ENCODE measurements around the gene JUND. TPM values are rescaled to one million over a fixed set of nuclear protein-coding genes. Genes with fewer than 3 reads are reported as not detected.
A peak's percentile ranks its signal among the peaks of the same experiment; 100 is the strongest.

Gene JUND
- total and polyA plus RNA-seq, 2 experiments from 2014 or later = 40.0 to 181 TPM

- Histone ChIP-seq H3K27me3 (ENCODE audit: insufficient read depth) (no peaks in the 10 kb centered on the region), H2AFZ (no peak overlapping the region), H3K4me1 (ENCODE audit: insufficient read depth) (peaks cover 30% of the 10 kb centered on the region), H3K4me2 (no peak overlapping the region), H3K9me2 (ENCODE audit: insufficient read depth) (no peaks in the 10 kb centered on the region), H4K20me1 (replicated peaks; ENCODE audit: insufficient read depth) (no peaks in the 10 kb centered on the region), H3F3A (replicated peaks; ENCODE audit: low read depth) (peaks cover 42% of the 10 kb centered on the region), H3K27ac (ENCODE audit: low read depth) (0 out of 2 replicates have a peak overlapping the region, but pooled peaks have one; percentile 55), H3K36me3 (ENCODE audit: insufficient read depth) (peaks cover 3% of the 10 kb centered on the region; the same call in 1 of the 2 replicates), H3K79me2 (replicated peaks; ENCODE audit: insufficient read depth) (no peaks in the 10 kb centered on the region), H3K4me3 (no peak overlapping the region)
- ATAC-seq (no peak), DNase-seq (ENCODE audit: low spot score) (no peak)
- TF ChIP-seq CREB1 (CRISPR knock-in tag; IDR thresholded peaks at IDR 0.05; ENCODE audit: low read depth) (no peak), NANOG (IDR thresholded peaks at IDR 0.05; ENCODE audit: borderline replicate concordance) (no peak), ZNF331 (CRISPR knock-in tag; IDR thresholded peaks at IDR 0.05; ENCODE audit: low read depth) (no peak), POLR2AphosphoS5 (IDR thresholded peaks at IDR 0.05; ENCODE audit: low read depth) (no peak), ZNF114 (CRISPR knock-in tag; IDR thresholded peaks at IDR 0.05) (no peak), ETS1 (IDR thresholded peaks at IDR 0.05) (no peak), ZNF462 (CRISPR knock-in tag; IDR thresholded peaks at IDR 0.05) (no peak), REST (IDR thresholded peaks at IDR 0.05; ENCODE audit: unreplicated experiment) (no peak), EZH2 (IDR thresholded peaks at IDR 0.05; ENCODE audit: low read depth, unreplicated experiment) (no peak)
- Mint-ChIP-seq H3K36me3 (ENCODE audit: low read depth) (peaks cover 27% of the 10 kb centered on the region), H3K9me3 (no peaks in the 10 kb centered on the region), H3K4me1 (peaks cover 32% of the 10 kb centered on the region), H3K27ac (peak overlapping the region; percentile 80), H3K27me3 (ENCODE audit: insufficient read depth, low read depth, poor library complexity) (peaks cover 18% of the 10 kb centered on the region), H3K4me3 (no peak overlapping the region; the same call in 2 of the 3 replicates)
These were observed 24.9 kb upstream of the JUND start for GRCh38 chr19:18306209-18306887.
